A673 (cell line): Measurements from ENCODE around the gene TIAM1. TPM values are rescaled to one million over a fixed set of nuclear protein-coding genes. Genes with fewer than 3 reads are reported as not detected.

Experiments
- BruUV-seq: library from RNA; stranded (reverse); fragments of 400-500 nt; replicated peaks from 2 replicates; lab custom pipeline; 2021; lab: Mats Ljungman, UMichigan
- CTCF ChIA-PET: fragments of 300-600 bp; sonication (Branson Sonifier 250); formaldehyde crosslinking; loops from one replicate; lab custom pipeline; 2022; ENCODE audit warnings: antibody characterized with exemption; lab: Charles Lee
- POLR2A ChIA-PET: fragments of 300-600 bp; sonication (Branson Sonifier 250); formaldehyde crosslinking; loops from one replicate; lab custom pipeline; 2022; ENCODE audit warnings: antibody characterized with exemption; ENCODE audit not compliant: low non-redundant PET; lab: Charles Lee
- DNase-seq: peaks from one replicate; pipeline ENCODE4 v3.0.0-alpha.2; 2015; ENCODE audit warnings: low spot score
- H3K27ac ChIP-seq: fragments of 200-600 bp; sonication (generic); 2 replicates; pipeline ENCODE4 v1.5.1; 2016; ENCODE audit warnings: mixed run types, low read depth, mild to moderate bottlenecking, mixed read lengths, antibody characterized with exemption, low read length; ENCODE audit not compliant: poor library complexity, severe bottlenecking
- H3K27me3 ChIP-seq: fragments of 200-600 bp; sonication (generic); replicated peaks from 2 replicates; pipeline ENCODE4 v1.6.1; 2017; ENCODE audit warnings: mixed run types, low read depth, mild to moderate bottlenecking, mixed read lengths, antibody characterized with exemption, low read length; ENCODE audit not compliant: insufficient read depth, poor library complexity
- H3K36me3 ChIP-seq: fragments of 200-600 bp; sonication (generic); 2 replicates; pipeline ENCODE4 v1.6.1; 2016; ENCODE audit warnings: mixed run types, mild to moderate bottlenecking, mixed read lengths, antibody characterized with exemption, low read length; ENCODE audit not compliant: insufficient read depth, poor library complexity, severe bottlenecking
- H3K4me1 ChIP-seq: fragments of 200-600 bp; sonication (generic); 2 replicates; pipeline ENCODE4 v1.6.1; 2017; ENCODE audit warnings: mixed run types, mild to moderate bottlenecking, mixed read lengths, antibody characterized with exemption, low read length; ENCODE audit not compliant: insufficient read depth, poor library complexity, severe bottlenecking
- H3K4me3 ChIP-seq: fragments of 200-600 bp; sonication (generic); 2 replicates; pipeline ENCODE4 v1.5.1; 2016; ENCODE audit warnings: low read depth, mixed run types, mild to moderate bottlenecking, mixed read lengths, low read length; ENCODE audit not compliant: poor library complexity, severe bottlenecking
- H3K9me3 ChIP-seq: fragments of 200-600 bp; sonication (generic); 2 replicates; pipeline ENCODE4 v1.6.1; 2016; ENCODE audit warnings: mixed run types, low read depth, mild to moderate bottlenecking, mixed read lengths, antibody characterized with exemption, low read length; ENCODE audit not compliant: poor library complexity, severe bottlenecking
- EZH2 ChIP-seq: fragments of 200-600 bp; sonication (generic); IDR thresholded peaks from 2 replicates; pipeline ENCODE4 v1.6.1; 2017; ENCODE audit warnings: borderline replicate concordance, low read depth, mild to moderate bottlenecking, mixed read lengths, antibody characterized with exemption, low read length; ENCODE audit not compliant: poor library complexity, severe bottlenecking
- intact Hi-C: fragments of 100-400 bp; cut with micrococcal nuclease; formaldehyde crosslinking; loops from one replicate; pipeline ENCODE4 v1.10.0; 2022; ENCODE audit not compliant: unreplicated experiment
- total RNA-seq: library from RNA; stranded (reverse); gene quantifications from 2 replicates; pipeline ENCODE4 v1.2.3, GENCODE V29; 2021
- TF ChIP-seq, protein P1 (sequence below): fragments of 300-800, 200-600 bp; sonication (generic); conservative IDR thresholded peaks from 2 replicates; pipeline ENCODE4 v1.5.1; 2017; ENCODE audit warnings: low read depth, mild to moderate bottlenecking, antibody characterized with exemption, low read length, moderate library complexity, mixed read lengths

TIAM1 gene
- total RNA-seq, 1 experiment from 2014 or later = 9.6 TPM

DNA sequence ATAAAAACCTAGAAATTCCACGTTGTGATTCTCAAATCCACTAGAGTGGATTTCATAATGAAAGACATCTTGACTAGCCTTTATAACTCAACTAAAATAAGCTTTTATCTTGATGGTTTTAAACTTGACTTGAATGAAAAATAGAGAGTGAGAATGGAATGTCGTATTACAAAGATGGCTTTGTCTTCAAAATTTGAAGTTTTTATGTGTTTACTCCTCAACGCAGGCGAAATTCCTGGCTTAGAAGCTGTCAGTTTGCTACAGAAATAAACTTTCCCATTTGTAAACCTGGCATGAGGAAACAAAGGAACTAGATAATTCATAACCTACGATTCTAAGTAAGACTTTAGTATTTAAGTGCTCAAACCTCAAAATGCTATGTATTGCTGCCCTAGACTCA lies 215.8 kb downstream of the TIAM1 start:
- ChIA-PET POLR2A (no interaction called here), CTCF (no interaction called here)
- intact Hi-C loops = no loop called here
- no peaks in the 10 kb centered on the region for H3K4me1 ChIP-seq
- no TSS peak for BruUV-seq
- no peak for TF ChIP-seq EZH2
- TF ChIP-seq, protein P1, sequence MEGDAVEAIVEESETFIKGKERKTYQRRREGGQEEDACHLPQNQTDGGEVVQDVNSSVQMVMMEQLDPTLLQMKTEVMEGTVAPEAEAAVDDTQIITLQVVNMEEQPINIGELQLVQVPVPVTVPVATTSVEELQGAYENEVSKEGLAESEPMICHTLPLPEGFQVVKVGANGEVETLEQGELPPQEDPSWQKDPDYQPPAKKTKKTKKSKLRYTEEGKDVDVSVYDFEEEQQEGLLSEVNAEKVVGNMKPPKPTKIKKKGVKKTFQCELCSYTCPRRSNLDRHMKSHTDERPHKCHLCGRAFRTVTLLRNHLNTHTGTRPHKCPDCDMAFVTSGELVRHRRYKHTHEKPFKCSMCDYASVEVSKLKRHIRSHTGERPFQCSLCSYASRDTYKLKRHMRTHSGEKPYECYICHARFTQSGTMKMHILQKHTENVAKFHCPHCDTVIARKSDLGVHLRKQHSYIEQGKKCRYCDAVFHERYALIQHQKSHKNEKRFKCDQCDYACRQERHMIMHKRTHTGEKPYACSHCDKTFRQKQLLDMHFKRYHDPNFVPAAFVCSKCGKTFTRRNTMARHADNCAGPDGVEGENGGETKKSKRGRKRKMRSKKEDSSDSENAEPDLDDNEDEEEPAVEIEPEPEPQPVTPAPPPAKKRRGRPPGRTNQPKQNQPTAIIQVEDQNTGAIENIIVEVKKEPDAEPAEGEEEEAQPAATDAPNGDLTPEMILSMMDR = no peak
- H3K36me3 ChIP-seq = no peaks in the 10 kb centered on the region
- H3K4me3 ChIP-seq = no peak overlapping the region
- no peaks in the 10 kb centered on the region for H3K9me3 ChIP-seq
- no peak overlapping the region for H3K27ac ChIP-seq
- no peaks in the 10 kb centered on the region for H3K27me3 ChIP-seq
- DNase-seq = no peak

DNA sequence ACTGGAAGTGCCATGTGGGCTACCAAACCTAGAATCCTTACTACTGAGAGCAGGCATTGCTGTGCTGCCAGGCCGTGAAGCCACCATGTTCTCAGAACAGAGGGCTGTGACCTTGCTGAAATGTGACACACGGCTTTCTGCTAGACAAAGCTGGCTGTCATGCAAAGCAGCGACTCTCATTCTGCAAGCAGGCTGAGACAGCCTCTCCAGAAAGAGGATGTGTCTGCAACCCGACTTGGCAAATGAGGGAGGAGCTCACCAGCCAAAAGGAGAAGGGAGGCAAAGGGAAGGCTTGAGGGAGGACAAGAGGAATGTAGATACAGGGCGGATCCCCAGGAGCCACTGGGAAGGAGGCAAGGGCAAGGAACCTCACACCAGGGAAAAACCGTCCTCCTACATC lies 220.1 kb downstream of the TIAM1 start:
- Histone ChIP-seq H3K4me1 (no peaks in the 10 kb centered on the region), H3K27ac (no peak overlapping the region), H3K9me3 (no peaks in the 10 kb centered on the region), H3K36me3 (no peaks in the 10 kb centered on the region), H3K27me3 (no peaks in the 10 kb centered on the region), H3K4me3 (no peak overlapping the region)
- intact Hi-C loops = no loop called here
- no TSS peak for BruUV-seq
- DNase-seq = no peak
- ChIA-PET CTCF (no interaction called here), POLR2A (interaction anchor here (0.5 kb wide), 1 partner anchor 236 kb away, joined by 3 read pairs; no protein-coding TSS in a partner anchor)
- no peak for TF ChIP-seq EZH2
- TF ChIP-seq, protein P1 = no peak

DNA sequence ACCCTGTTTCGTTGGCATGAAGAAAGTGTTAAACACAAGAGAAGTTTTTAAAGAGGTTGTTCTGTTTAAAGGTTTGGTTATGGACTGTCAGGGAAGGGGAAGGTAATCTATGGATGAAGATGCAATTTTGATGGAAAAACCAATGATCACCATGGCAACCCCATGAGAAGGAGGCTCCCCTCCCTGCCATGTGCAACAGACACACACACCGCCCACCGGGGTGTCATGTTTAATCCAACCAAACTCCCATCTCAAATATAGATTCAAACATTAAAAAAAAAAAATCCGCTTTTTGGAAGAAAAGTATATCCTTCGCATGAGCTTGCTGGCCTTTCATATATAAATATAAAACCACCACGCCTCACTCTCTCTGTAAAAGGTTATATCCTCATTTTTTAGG lies 224.9 kb downstream of the TIAM1 start:
- POLR2A ChIA-PET = no interaction called here
- BruUV-seq = no TSS peak
- H3K27me3 ChIP-seq = no peaks in the 10 kb centered on the region
- no peak overlapping the region for H3K27ac ChIP-seq
- no peak for TF ChIP-seq EZH2
- TF ChIP-seq, protein P1 = no peak
- H3K4me1 ChIP-seq = no peaks in the 10 kb centered on the region
- no peak overlapping the region for H3K4me3 ChIP-seq
- H3K9me3 ChIP-seq = no peaks in the 10 kb centered on the region
- no peak for DNase-seq
- H3K36me3 ChIP-seq = no peaks in the 10 kb centered on the region
- intact Hi-C loops = no loop called here
- CTCF ChIA-PET = no interaction called here
